Measurements from ENCODE around the gene KRT2. TPM values are rescaled to one million over a fixed set of nuclear protein-coding genes. Genes with fewer than 3 reads are reported as not detected.

Gene KRT2
- total RNA-seq, 2 experiments from 2014 or later = not detected

DNA sequence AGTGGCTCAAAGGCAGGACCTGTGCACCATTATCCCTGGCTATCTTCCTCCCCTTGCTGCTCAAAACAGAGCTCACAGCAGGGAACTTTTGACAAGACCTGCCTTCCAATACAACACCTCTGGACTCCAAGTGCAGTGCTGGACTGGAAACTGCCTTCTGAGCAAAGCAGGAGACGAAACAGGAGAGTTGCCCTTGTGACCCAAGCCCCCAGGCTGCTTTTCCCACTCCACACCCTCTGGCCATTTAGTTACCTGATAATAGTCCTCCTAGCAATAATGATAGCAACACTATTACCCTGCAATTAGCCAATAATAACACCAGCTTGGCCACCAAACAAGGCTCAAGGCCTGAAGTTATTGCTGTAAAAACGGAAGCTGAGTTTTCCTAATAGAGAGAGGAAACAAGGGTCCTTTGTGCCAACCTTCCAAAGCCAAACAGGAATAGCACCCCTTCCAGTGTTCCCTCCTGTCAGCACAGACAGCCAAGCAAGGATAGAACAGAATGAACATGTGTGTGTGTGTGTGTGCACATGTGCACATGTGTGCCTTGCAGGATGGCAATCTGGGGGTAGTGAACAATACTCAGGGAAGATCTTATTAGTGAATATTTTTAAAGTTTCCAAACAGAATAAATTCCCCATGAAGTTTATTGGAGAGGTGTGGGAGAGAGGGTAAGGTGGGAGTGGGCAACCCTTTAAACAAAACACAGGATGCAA, 24.5 kb downstream of the KRT2 start:
- TF ChIP-seq, protein P1, sequence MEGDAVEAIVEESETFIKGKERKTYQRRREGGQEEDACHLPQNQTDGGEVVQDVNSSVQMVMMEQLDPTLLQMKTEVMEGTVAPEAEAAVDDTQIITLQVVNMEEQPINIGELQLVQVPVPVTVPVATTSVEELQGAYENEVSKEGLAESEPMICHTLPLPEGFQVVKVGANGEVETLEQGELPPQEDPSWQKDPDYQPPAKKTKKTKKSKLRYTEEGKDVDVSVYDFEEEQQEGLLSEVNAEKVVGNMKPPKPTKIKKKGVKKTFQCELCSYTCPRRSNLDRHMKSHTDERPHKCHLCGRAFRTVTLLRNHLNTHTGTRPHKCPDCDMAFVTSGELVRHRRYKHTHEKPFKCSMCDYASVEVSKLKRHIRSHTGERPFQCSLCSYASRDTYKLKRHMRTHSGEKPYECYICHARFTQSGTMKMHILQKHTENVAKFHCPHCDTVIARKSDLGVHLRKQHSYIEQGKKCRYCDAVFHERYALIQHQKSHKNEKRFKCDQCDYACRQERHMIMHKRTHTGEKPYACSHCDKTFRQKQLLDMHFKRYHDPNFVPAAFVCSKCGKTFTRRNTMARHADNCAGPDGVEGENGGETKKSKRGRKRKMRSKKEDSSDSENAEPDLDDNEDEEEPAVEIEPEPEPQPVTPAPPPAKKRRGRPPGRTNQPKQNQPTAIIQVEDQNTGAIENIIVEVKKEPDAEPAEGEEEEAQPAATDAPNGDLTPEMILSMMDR (conservative IDR thresholded peaks at IDR 0.05; ENCODE audit: low read length) = no peak
- TF ChIP-seq EZH2phosphoT487 (IDR thresholded peaks at IDR 0.05; ENCODE audit: borderline replicate concordance, low read depth, low read length) = no peak
- no peak for DNase-seq (ENCODE audit: low spot score)
- no peaks in the 10 kb centered on the region for H3K4me1 ChIP-seq (ENCODE audit: insufficient read depth, low read length, poor library complexity, severe bottlenecking)
- H3K79me2 ChIP-seq (ENCODE audit: insufficient read depth, low read depth, low read length) = no peaks in the 10 kb centered on the region
- no peak overlapping the region for H3K4me2 ChIP-seq (ENCODE audit: low read length)
- no peak overlapping the region for H3K4me3 ChIP-seq (ENCODE audit: low read depth, low read length, poor library complexity, severe bottlenecking)
- no peak overlapping the region for H3K27ac ChIP-seq (ENCODE audit: low read depth, low read length, poor library complexity, severe bottlenecking)
- no TSS peak for BruUV-seq (replicated peaks)
- H2AFZ ChIP-seq (ENCODE audit: low read length) = no peak overlapping the region
- no peaks in the 10 kb centered on the region for H3K36me3 ChIP-seq (ENCODE audit: insufficient read depth, low read length)
- no peaks in the 10 kb centered on the region for H3K9me2 ChIP-seq (ENCODE audit: insufficient read depth, low read length)
- intact Hi-C loops (cut with micrococcal nuclease; ENCODE audit: unreplicated experiment) = no loop called here
- ChIA-PET CTCF (ENCODE audit: unreplicated experiment) (no interaction called here), POLR2A (no interaction called here)
- no peaks in the 10 kb centered on the region for H4K20me1 ChIP-seq (ENCODE audit: insufficient read depth, low read length)
- H3K9me3 ChIP-seq (ENCODE audit: low read length) = no peaks in the 10 kb centered on the region

DNA sequence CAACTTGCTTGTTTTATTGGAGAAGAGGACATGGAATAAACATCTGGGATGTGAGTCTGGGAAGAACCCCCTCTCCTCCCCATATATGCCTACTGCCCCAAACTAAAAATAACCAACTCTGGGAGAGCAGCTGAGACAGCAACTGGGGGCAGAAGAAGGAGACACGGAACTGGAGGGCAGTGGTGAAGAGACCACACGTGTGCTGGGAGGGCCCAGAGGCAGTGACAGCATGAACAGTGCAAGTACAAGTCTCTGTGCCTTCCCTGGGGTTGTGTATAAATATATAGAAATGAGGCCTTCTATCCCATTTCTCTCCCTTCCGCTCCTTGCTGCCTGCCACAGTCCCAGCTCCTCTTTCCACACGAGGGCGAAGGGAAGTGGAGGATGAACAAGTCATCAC, 29.7 kb downstream of the KRT2 start:
- Histone ChIP-seq H3K27ac (ENCODE audit: low read depth, low read length, poor library complexity, severe bottlenecking) (no peak overlapping the region), H3K4me3 (ENCODE audit: low read depth, low read length, poor library complexity, severe bottlenecking) (no peak overlapping the region), H3K36me3 (ENCODE audit: insufficient read depth, low read length) (no peaks in the 10 kb centered on the region), H3K9me2 (ENCODE audit: insufficient read depth, low read length) (no peaks in the 10 kb centered on the region), H2AFZ (ENCODE audit: low read length) (no peak overlapping the region), H4K20me1 (ENCODE audit: insufficient read depth, low read length) (no peaks in the 10 kb centered on the region; the same call in 1 of the 2 replicates), H3K4me1 (ENCODE audit: insufficient read depth, low read length, poor library complexity, severe bottlenecking) (no peaks in the 10 kb centered on the region), H3K79me2 (ENCODE audit: insufficient read depth, low read depth, low read length) (no peaks in the 10 kb centered on the region), H3K4me2 (ENCODE audit: low read length) (no peak overlapping the region), H3K9me3 (ENCODE audit: low read length) (no peaks in the 10 kb centered on the region)
- intact Hi-C loops (cut with micrococcal nuclease; ENCODE audit: unreplicated experiment) = no loop called here
- no peak for DNase-seq (ENCODE audit: low spot score)
- BruUV-seq (replicated peaks) = no TSS peak
- ChIA-PET CTCF (ENCODE audit: unreplicated experiment) (no interaction called here), POLR2A (no interaction called here)
- TF ChIP-seq, protein P1 (conservative IDR thresholded peaks at IDR 0.05; ENCODE audit: low read length) = no peak
- no peak for TF ChIP-seq EZH2phosphoT487 (IDR thresholded peaks at IDR 0.05; ENCODE audit: borderline replicate concordance, low read depth, low read length)

DNA sequence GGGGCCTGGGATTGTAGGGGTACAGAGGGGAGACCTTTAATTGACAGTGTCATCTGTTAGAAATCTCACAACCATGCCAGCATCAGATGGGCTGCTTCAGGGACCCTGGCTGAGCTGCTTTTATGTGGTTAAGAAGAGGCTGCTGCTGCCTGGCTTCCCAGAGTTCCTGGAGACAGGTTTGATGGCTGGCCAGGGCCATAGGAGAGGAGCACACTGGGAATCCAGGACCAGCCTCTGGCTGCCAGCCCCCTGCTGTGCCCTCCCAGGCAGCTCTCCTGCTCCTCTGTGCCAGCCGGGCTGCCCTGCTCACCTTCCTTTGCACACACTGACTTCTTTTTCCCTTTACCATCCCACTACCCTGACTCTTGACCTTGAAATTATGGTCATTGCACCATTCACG, 33.1 kb downstream of the KRT2 start:
- POLR2A ChIA-PET = no interaction called here
- CTCF ChIA-PET (ENCODE audit: unreplicated experiment) = no interaction called here
- H3K36me3 ChIP-seq (ENCODE audit: insufficient read depth, low read length) = no peaks in the 10 kb centered on the region
- no peaks in the 10 kb centered on the region for H3K9me2 ChIP-seq (ENCODE audit: insufficient read depth, low read length)
- no peak for DNase-seq (ENCODE audit: low spot score)
- H3K9me3 ChIP-seq (ENCODE audit: low read length) = no peaks in the 10 kb centered on the region
- no peaks in the 10 kb centered on the region for H3K79me2 ChIP-seq (ENCODE audit: insufficient read depth, low read depth, low read length)
- no peaks in the 10 kb centered on the region for H3K4me1 ChIP-seq (ENCODE audit: insufficient read depth, low read length, poor library complexity, severe bottlenecking)
- H3K4me2 ChIP-seq (ENCODE audit: low read length) = no peak overlapping the region
- intact Hi-C loops (cut with micrococcal nuclease; ENCODE audit: unreplicated experiment) = no loop called here
- TF ChIP-seq EZH2phosphoT487 (IDR thresholded peaks at IDR 0.05; ENCODE audit: borderline replicate concordance, low read depth, low read length) = no peak
- TF ChIP-seq, protein P1 (conservative IDR thresholded peaks at IDR 0.05; ENCODE audit: low read length) = no peak
- no peak overlapping the region for H3K4me3 ChIP-seq (ENCODE audit: low read depth, low read length, poor library complexity, severe bottlenecking)
- H3K27ac ChIP-seq (ENCODE audit: low read depth, low read length, poor library complexity, severe bottlenecking) = no peak overlapping the region
- BruUV-seq (replicated peaks) = no TSS peak
- H2AFZ ChIP-seq (ENCODE audit: low read length) = no peak overlapping the region
- H4K20me1 ChIP-seq (ENCODE audit: insufficient read depth, low read length) = no peaks in the 10 kb centered on the region; the same call in 1 of the 2 replicates

Measured in OCI-LY7 (cell line).